Dedifferentiated amniotic fluid mesenchymal stem cell (primary cell): ENCODE results near the gene F5.

Source experiments
- DNase-seq: peaks from one replicate; pipeline ENCODE4 v3.0.0-alpha.2; 2016; ENCODE audit errors: extremely low spot score

Gene F5

DNA sequence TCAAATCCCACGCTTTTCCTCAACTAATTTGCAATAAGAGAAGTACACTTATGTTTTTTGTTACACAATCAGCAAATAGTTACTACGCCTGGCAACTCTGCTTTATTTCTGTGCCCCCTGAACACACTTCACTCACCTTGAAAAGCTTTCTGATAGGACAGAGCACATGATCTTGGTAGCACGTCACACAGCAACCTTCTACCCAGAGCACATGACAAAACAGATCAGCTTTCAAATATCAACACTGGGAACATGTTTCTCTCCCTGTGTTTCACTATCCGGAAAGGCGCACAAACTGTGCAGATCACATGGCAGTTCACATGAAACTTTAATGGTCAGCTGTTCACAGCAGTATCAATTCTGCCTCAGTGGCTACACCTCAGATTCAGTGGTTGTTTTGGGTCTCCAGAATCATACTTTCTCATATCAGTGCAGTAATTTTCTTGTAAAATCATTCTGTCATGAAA lies 102.7 kb downstream of the F5 start:
- DNase-seq = no peak

DNA sequence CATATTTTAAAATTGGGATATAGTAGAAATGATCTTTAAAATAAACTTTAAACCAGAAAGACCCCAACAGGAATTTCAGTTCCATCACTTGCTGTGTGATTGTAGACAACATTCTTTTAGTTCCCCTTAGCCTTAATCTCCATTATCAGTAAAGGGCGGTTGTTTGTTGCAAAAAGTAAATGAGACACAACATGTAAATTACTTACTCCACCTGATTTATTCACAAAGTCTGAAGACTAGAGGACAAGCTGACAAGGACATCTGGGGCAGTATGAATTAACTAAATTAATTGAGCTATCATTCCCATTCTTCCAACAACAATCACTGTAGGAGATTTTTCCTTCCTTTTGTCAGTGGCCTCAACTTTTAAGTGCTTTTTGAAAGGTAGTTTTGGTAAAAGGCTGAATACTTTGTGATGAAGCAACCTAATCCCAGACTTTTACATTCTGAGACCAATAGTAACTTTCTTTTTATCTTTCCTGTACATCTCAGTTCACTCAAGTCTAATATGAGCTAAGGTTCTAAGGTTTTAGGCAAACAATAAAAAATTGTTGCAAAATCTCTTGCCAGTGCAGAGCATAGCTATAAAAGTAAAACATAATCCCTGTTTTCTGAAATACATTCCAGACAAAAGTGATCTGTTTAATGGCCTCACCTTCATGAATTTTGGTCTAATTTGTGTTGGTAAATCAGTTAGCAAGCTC lies 106.8 kb downstream of the F5 start:
- no peak for DNase-seq

DNA sequence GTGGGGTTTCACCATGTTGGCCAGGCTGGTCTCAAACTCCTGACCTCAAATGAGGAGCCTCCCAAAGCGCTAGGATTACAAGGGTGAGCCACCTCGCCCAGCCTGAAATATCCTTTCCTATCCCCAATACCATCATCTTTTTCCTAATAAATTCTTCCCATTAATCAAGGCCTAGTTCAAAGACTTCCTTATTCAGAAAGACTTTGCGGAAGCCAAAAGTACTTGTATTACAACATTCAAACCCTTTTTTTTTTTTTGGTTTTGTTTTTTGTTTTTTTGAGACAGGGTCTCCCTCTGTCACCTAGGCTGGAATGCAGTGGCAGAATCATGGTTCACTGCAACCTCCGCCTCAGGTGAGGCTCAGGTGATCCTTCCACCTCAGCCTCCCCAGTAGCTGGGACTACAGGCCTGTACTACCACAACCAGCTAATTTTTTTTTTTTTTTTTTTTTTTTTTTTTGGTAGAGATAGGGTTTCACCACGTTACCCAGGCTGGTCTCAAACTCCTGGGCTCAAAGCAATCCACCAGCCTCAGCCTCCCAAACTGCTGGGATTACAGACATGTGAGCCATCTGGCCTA lies 108.1 kb downstream of the F5 start:
- no peak for DNase-seq

DNA sequence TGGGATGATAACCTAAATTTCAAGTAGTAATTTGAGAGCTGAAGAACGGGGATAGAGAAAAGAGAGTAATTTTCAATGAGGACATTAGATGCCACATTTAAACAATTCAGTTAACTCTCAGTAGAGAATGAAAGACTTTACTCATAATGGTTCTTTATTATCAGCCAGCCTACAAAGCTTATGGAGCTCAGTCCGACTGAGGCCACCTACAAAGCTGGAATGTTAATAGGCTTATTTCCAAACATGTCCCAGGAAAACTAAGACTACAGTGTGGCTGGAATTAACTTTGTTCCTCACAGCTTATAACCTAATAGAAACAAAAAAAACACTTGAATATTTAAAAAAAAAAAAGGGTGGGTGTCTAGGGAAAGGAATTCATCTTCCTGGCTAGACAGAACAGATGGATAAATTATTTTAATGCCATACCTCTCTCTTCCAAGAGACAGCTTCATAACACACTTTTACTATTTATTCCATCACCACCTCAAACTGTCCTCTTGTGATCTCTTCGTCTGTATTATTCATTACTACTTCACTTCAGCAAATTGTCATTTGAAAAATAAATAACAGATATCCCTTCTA lies 110.4 kb downstream of the F5 start:
- DNase-seq = no peak

DNA sequence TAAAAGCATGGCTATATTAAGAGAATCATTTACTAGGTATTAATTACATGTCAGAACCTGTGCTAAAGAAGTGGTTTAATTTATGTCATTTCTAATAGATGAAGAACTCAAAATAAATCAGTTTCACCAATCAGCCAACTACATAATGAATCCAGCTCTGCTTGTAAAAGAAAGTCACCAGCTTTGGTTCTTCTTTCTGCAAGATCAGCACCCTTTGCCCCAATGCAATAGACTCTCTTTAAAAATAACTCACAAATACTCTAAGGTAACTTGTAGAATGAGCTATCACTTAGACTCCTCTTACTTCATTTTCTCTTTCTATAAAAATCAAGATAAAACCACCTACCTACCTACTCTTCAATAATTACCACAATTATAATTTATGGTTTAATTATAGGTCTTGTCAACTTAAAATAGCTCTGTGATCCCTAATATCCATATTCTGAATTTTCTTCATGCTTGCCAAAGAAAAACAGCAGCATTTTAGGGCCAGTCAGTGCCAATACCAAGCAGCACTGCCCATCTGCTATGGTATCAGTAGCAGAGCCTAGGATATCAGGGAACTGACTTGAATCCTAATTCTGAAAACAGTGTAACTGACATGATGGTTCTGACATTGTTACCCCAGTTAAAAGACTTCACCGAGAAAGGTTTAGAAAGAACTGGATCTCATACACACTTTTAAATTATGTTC lies 111.8 kb downstream of the F5 start:
- no peak for DNase-seq

DNA sequence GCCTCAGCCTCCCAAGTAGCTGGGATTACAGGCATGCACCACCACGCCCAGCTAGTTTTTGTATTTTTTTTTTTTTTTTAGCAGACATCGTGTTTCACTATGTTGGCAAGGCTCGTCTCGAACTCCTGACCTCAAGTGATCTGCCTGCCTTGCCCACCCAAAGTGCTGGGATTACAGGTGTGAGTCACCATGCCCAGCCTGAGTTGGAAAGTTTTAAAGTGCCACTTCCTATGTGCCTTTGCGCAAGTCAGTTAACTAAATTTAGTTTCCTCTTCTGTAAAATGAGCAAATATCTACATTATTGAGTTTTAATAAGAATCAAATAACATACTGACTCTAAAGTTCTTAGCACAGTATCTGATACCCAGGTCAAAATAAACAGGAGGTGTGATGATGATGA lies 112.9 kb downstream of the F5 start:
- DNase-seq = no peak

DNA sequence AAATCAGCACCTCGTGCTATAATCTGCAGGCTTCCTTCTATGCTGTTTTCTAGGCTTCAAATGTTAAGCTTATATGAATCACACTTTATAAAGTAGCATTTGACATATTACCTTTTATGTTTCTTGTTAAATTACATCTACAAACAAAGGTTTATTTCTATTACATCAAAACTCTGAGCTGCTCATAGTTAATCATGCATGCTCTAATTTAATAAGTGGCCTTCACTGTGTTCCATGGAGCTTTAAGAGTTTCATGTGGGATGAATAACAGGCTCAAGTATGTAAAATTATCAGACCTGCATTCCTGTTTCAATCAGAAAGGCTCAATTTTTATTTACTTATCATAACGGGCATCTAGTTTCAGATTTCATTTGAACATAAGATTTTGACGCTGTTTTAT lies 113.5 kb downstream of the F5 start:
- DNase-seq = no peak

DNA sequence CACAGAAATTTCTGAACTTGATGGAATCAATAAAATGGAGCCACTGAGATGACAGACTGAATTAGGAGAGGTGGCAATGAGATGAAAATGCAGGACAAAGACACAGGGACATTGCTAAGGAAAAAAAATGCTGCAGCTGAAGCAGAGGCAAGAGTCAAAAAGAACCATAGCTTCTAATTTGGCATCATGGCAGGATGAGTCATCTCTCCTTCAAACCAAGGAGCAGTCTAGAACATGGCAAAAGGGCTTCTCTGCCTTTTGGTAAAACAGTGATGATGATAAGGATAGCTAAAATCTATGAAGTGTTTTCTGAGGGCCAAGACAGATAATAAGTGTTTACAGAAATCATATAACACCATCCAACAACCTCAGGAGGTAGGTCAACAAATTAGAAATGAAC lies 117.3 kb downstream of the F5 start:
- DNase-seq = no peak

DNA sequence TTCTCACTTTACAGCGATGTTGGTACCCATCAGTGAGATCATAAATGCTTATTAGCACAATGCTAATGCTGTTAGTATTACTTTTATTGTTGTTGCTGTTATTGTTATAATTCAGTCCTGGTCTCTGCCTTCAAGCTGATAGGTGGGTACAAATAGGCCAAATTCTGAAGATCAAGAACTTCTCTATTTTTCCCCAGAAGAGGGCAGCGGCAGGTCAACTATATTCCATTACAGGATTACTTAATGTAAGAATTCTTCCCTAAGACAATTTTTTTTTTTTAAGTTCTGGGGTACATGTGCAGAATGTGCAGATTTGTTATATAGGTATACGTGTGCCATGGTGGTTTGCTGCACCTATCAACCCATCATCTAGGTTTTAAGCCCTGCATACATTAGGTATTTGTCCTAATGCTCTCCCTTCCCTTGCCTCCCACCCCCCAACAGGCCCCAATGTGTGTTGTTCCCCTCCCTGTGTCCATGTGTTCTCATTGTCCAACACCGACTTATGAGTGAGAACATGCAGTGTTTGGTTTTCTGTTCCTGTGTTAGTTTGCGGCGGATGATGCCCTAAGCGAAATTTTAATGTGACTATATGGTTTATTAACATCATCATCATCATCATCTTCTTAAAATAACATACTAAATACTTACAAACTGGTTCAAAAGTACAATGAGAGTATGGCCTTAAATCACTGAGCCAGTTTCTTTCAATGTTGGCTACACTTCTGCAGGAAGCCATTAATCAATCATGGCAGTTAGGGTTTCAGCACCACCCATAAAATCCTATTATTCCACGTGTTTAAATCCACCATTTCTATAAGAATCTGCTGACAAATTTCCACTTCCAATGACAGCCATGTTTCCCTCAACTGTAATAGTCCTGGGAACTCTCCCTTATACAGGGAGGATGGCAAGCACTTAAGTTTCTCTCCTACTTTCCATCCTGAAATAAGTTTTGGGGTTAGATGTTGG lies 119.7 kb downstream of the F5 start:
- peak; percentile 18 for DNase-seq

DNA sequence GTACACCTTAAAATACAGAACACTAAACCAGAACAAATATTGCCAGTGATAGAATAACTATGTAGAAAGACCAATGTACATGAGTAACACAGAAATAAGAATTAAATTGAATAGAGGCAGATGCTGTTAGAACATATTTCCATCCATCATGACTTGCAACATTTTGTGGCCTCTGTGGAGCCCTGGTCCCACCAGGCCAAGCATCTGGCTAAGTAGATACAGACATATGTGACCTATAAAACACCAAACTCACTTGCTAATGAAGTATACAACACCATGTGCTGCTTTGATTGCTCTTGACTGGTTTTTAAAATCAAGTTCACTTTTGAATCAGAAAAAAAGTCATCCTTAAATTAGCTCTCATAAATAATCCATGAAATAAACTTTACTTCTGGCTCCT lies 121.0 kb downstream of the F5 start:
- no peak for DNase-seq
